Thyroid gland (tissue), 4 donors: ENCODE results near the gene FMN1.

Experiments used
- CTCF ChIP-seq, 6 experiments: fragments of 200-600 bp in 3 of 6; fragments of 450-650 bp in 3 of 6; sonication (generic) in 3 of 6; IDR thresholded peaks; one replicate each; pipeline ENCODE4 v1.5.1; 2016 to 2019; ENCODE audit warnings: antibody characterized with exemption in 6 of 6, mild to moderate bottlenecking in 2 of 6, inconsistent platforms in 1 of 6, moderate library complexity in 1 of 6
- POLR2A ChIP-seq, 2 donors: fragments of 450-650 bp; IDR thresholded peaks; one replicate each; pipeline ENCODE4 v1.6.1; 2017; ENCODE audit warnings: antibody characterized with exemption in 2 of 2, mild to moderate bottlenecking in 2 of 2, moderate library complexity in 1 of 2

GRCh38 chr15:32956711-32957110 lies 237.8 kb downstream of the FMN1 start:
- TF ChIP-seq CTCF (IDR thresholded peaks at IDR 0.05) (no peak), POLR2A (IDR thresholded peaks at IDR 0.05) (no peak)
